IPS-NIHi11 (cell line): ENCODE results near the gene IL9R.
"Not testable (repeated sequence)": the region's sequence is repeated elsewhere in the genome, so short reads cannot be mapped to it uniquely, and the experiment has no call there.

ENCODE experiments used
- DNase-seq: peaks from one replicate; pipeline ENCODE4 v3.0.0; 2012; ENCODE audit warnings: mixed read lengths, low spot score

Gene IL9R

DNA sequence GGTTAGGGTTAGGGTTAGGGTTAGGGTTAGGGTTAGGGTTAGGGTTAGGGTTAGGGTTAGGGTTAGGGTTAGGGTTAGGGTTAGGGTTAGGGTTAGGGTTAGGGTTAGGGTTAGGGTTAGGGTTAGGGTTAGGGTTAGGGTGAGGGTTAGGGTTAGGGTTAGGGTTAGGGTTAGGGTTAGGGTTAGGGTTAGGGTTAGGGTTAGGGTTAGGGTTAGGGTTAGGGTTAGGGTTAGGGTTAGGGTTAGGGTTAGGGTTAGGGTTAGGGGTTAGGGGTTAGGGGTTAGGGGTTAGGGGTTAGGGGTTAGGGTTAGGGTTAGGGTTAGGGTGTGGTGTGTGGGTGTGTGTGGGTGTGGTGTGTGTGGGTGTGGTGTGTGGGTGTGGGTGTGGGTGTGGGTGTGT lies 33.0 kb downstream of the IL9R start:
- not testable (repeated sequence) for DNase-seq
